Hepatocyte (in vitro differentiated cells): Measurements from ENCODE around the gene CBFA2T3. TPM values are rescaled to one million over a fixed set of nuclear protein-coding genes. Genes with fewer than 3 reads are reported as not detected.

Experiments
- DNase-seq: peaks from one replicate; pipeline ENCODE4 v3.0.0-alpha.2; 2016; ENCODE audit warnings: low spot score
- H2AFZ ChIP-seq: fragments of 200-600 bp; sonication (generic); 2 replicates; pipeline ENCODE4 v1.6.0; 2016; ENCODE audit warnings: antibody characterized with exemption, mild to moderate bottlenecking
- H3K27ac ChIP-seq: fragments of 200-600 bp; sonication (generic); 2 replicates; pipeline ENCODE4 v1.5.1; 2016; ENCODE audit warnings: mild to moderate bottlenecking
- H3K27me3 ChIP-seq: fragments of 200-600 bp; sonication (generic); 2 replicates; pipeline ENCODE4 v1.6.1; 2016
- H3K36me3 ChIP-seq: fragments of 200-600 bp; sonication (generic); replicated peaks from 2 replicates; pipeline ENCODE4 v1.5.1; 2016; ENCODE audit warnings: low read depth; ENCODE audit not compliant: insufficient read depth
- H3K4me1 ChIP-seq: fragments of 200-600 bp; sonication (generic); 2 replicates; pipeline ENCODE4 v1.5.1; 2016; ENCODE audit warnings: mild to moderate bottlenecking, moderate library complexity; ENCODE audit not compliant: insufficient read depth
- H3K4me2 ChIP-seq: fragments of 200-600 bp; sonication (generic); 2 replicates; pipeline ENCODE4 v1.6.0; 2016
- H3K4me3 ChIP-seq: fragments of 200-600 bp; sonication (generic); 2 replicates; pipeline ENCODE4 v1.5.1; 2016; ENCODE audit warnings: mild to moderate bottlenecking
- H3K79me2 ChIP-seq: fragments of 200-600 bp; sonication (generic); 2 replicates; pipeline ENCODE4 v1.6.0; 2017; ENCODE audit warnings: mild to moderate bottlenecking
- H3K9me2 ChIP-seq: fragments of 200-600 bp; sonication (generic); replicated peaks from 2 replicates; pipeline ENCODE4 v1.6.0; 2017; ENCODE audit warnings: mild to moderate bottlenecking; ENCODE audit not compliant: insufficient read depth
- H3K9me3 ChIP-seq: fragments of 200-600 bp; sonication (generic); 2 replicates; pipeline ENCODE4 v1.5.1; 2016; ENCODE audit warnings: low read depth, mild to moderate bottlenecking
- H4K20me1 ChIP-seq: fragments of 200-600 bp; sonication (generic); 2 replicates; pipeline ENCODE4 v1.6.0; 2016; ENCODE audit warnings: mild to moderate bottlenecking; ENCODE audit not compliant: insufficient read depth, poor library complexity, severe bottlenecking
- EZH2 ChIP-seq: fragments of 200-600 bp; sonication (generic); IDR thresholded peaks from 2 replicates; pipeline ENCODE4 v1.6.1; 2016; ENCODE audit warnings: antibody characterized with exemption, mild to moderate bottlenecking, borderline replicate concordance
- EZH2phosphoT487 ChIP-seq: fragments of 200-600 bp; sonication (generic); IDR thresholded peaks from one replicate; pipeline ENCODE4 v1.6.1; 2018; ENCODE audit warnings: antibody characterized with exemption, mild to moderate bottlenecking, low read depth, moderate library complexity; ENCODE audit not compliant: unreplicated experiment, severe bottlenecking
- WGBS: methylation state at CpG from one replicate; pipeline ENCODE4 v1.1.6; 2016; ENCODE audit warnings: low lambda C conversion rate; ENCODE audit errors: missing lambda C conversion rate; 5-methylcytosine and 5-hydroxymethylcytosine counted together
- polyA plus RNA-seq: library from polyadenylated mRNA; unstranded; fragments of >200 nt; fragmentation: Nextera tagmentation; extraction: Ambion mirVana; gene quantifications from 2 replicates; pipeline ENCODE4 v1.2.1, GENCODE V29; 2016
- total RNA-seq: library from RNA; depleted of rRNA; stranded (reverse); fragments of >200 nt; gene quantifications from 2 replicates; pipeline ENCODE4 v1.2.3, GENCODE V29; 2014
- TF ChIP-seq, protein P1 (sequence below): fragments of 200-600 bp; sonication (generic); IDR thresholded peaks from 2 replicates; pipeline ENCODE4 v1.5.1; 2016; ENCODE audit warnings: antibody characterized with exemption, mild to moderate bottlenecking; ENCODE audit not compliant: poor library complexity

Gene CBFA2T3
- total and polyA plus RNA-seq, 2 experiments from 2014 or later: 0.07 to 1.5 TPM

DNA sequence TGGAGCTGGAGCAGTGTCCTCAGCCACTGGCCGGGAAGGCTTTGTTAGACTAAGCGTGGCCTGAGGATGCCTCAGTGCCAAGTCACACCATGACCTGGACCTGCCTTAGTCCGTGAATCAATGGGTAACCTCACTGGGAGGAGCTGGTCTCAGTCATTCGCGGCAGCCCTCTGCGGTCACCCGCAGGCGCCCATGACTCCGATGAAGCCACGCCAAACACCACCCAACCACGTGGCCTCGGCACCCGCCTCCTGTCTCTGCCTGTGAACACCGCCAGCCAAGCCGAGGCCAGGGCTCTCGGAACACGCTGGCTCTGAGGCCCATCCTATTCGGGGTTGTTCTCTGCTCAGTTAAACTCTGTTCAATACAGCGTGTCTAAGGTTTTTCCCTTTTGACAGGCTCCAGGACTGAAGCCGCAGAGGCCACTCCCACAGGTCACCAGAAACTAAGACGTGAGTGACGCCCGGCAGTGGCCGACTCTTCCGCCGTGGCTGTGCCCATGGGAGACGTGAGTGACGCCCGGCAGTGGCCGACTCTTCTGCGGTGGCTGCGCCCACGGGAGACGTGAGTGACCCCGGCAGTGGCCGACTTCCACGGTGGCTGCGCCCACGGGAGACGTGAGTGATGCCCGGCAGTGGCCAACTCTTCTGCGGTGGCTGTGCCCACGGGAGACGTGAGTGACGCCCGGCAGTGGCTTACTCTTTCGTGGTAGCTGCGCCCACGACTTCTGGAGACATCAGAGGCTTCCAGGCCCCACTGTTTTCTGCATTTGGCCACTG, 93.7 kb downstream of the CBFA2T3 start:
- no peaks in the 10 kb centered on the region for H3K79me2 ChIP-seq
- H3K9me2 ChIP-seq: no peaks in the 10 kb centered on the region
- H3K27me3 ChIP-seq: no peaks in the 10 kb centered on the region
- TF ChIP-seq EZH2phosphoT487 (no peak), EZH2 (no peak)
- TF ChIP-seq, protein P1, sequence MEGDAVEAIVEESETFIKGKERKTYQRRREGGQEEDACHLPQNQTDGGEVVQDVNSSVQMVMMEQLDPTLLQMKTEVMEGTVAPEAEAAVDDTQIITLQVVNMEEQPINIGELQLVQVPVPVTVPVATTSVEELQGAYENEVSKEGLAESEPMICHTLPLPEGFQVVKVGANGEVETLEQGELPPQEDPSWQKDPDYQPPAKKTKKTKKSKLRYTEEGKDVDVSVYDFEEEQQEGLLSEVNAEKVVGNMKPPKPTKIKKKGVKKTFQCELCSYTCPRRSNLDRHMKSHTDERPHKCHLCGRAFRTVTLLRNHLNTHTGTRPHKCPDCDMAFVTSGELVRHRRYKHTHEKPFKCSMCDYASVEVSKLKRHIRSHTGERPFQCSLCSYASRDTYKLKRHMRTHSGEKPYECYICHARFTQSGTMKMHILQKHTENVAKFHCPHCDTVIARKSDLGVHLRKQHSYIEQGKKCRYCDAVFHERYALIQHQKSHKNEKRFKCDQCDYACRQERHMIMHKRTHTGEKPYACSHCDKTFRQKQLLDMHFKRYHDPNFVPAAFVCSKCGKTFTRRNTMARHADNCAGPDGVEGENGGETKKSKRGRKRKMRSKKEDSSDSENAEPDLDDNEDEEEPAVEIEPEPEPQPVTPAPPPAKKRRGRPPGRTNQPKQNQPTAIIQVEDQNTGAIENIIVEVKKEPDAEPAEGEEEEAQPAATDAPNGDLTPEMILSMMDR: no peak
- H4K20me1 ChIP-seq: no peaks in the 10 kb centered on the region
- H3K4me2 ChIP-seq: no peak overlapping the region
- 97% methylated on average over 45 of the region's 49 CpGs for WGBS
- DNase-seq: no peak
- no peak overlapping the region for H2AFZ ChIP-seq
- no peak overlapping the region for H3K27ac ChIP-seq
- H3K4me3 ChIP-seq: no peak overlapping the region
- no peaks in the 10 kb centered on the region for H3K9me3 ChIP-seq
- H3K4me1 ChIP-seq: peaks cover 15% of the 10 kb centered on the region
- H3K36me3 ChIP-seq: no peaks in the 10 kb centered on the region

DNA sequence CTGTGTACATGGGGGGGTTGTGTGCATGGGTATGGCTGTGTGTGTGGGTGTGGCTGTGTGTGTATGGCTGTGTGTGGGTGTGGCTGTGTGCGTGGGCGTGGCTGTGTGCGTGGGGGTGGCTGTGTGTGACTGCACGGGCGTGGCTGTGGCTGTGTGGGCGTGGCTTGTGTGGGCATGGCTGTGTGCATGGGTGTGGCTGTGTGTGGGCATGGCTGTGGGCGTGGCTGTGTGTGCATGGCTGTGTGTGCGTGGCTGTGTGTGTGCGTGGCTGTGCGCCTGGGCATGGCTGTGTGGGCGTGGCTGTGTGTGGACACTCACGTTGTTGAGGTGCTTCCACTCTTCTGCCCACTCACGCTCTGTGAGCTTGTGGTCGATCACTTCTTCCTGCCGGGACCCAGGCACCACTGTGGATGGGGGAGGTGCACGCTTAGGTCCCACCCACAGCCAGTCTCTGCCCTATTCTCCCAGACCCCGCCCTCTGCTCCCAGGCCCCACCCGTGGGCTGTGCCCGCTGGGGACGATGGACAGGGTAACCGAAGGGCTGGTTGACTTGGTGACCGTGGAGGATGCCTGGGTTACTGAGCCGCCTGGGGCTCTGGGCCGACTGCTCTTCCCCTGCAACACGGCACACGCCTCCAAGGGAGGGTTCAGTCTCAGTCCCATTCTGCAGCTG, 94.5 kb downstream of the CBFA2T3 start:
- Histone ChIP-seq H3K4me3 (no peak overlapping the region), H2AFZ (no peak overlapping the region), H3K27me3 (no peaks in the 10 kb centered on the region), H3K4me2 (no peak overlapping the region), H3K27ac (no peak overlapping the region), H3K79me2 (no peaks in the 10 kb centered on the region), H3K4me1 (peaks cover 11% of the 10 kb centered on the region), H4K20me1 (no peaks in the 10 kb centered on the region), H3K9me2 (no peaks in the 10 kb centered on the region), H3K9me3 (no peaks in the 10 kb centered on the region), H3K36me3 (no peaks in the 10 kb centered on the region)
- TF ChIP-seq, protein P1: no peak
- no peak for TF ChIP-seq EZH2phosphoT487
- TF ChIP-seq EZH2: no peak
- WGBS: 95% methylated on average over 22 of the region's 26 CpGs
- DNase-seq: no peak

DNA sequence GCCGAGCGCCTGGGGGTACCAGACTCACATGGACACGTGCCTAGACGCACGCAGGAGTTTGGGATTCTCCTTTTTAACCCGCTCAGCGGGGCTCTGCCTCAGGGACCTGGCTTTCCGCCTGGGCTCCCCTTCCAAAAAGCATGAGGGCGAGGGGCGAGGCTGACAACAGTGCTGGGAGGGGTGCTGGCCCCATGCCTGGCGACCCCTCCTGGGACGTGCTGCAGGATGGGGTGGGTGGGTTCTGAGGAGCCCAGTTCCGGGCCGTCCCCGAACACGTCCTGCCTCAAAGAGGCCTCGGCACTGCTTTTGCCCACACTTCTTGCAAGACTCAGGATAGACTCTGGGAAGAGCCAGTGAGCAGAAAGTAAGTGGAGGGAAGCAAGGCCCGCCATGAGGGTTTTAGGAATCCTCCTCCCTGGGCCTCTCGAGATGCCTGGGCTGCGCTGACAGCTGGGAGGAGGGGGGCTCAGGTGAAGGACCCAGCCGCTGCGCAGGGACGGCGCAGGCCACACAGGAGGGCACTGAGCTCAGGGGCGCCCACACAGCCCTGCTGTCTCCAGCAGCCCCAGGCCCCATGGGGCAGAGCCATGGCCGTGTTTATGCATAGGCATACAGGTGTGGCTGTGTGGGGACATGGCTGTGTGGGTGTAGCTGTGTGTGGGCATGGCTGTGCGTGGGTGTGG, 95.2 kb downstream of the CBFA2T3 start:
- no peaks in the 10 kb centered on the region for H3K36me3 ChIP-seq
- 96% methylated on average over 27 of the region's 27 CpGs for WGBS
- no peak for TF ChIP-seq EZH2
- TF ChIP-seq, protein P1: no peak
- H3K27me3 ChIP-seq: no peaks in the 10 kb centered on the region
- no peak for DNase-seq
- peaks cover 8% of the 10 kb centered on the region for H3K4me1 ChIP-seq
- H3K4me2 ChIP-seq: no peak overlapping the region
- H3K79me2 ChIP-seq: no peaks in the 10 kb centered on the region
- no peak overlapping the region for H3K27ac ChIP-seq
- no peaks in the 10 kb centered on the region for H3K9me2 ChIP-seq
- no peaks in the 10 kb centered on the region for H4K20me1 ChIP-seq
- H3K4me3 ChIP-seq: no peak overlapping the region
- H3K9me3 ChIP-seq: no peaks in the 10 kb centered on the region
- no peak overlapping the region for H2AFZ ChIP-seq
